GM12878 (cell line): ENCODE results near the gene DTWD2. TPM values are rescaled to one million over a fixed set of nuclear protein-coding genes. Genes with fewer than 3 reads are reported as not detected.

Experiments
- ATAC-seq: fragments of 200-7000 bp; cut with Tn5 transposase; 3 replicates; pipeline ENCODE4 v1.9.1; 2020; ENCODE audit warnings: mild to moderate bottlenecking, moderate library complexity
- BruUV-seq: library from RNA; stranded (reverse); fragments of 400-500 nt; replicated peaks from 2 replicates; lab custom pipeline; 2021; lab: Mats Ljungman, UMichigan
- CTCF ChIA-PET: fragments of 300-600 bp; sonication (Branson Sonifier 250); formaldehyde crosslinking; extraction: SDS; loops from one replicate; lab custom pipeline; 2021; ENCODE audit warnings: inconsistent platforms; lab: Yijun Ruan, JAX
- POLR2A ChIA-PET: fragments of 350-600 bp; formaldehyde crosslinking; extraction: SDS; loops from one replicate; lab custom pipeline; 2021; ENCODE audit warnings: inconsistent platforms; lab: Charles Lee
- RAD21 ChIA-PET: fragments of 300-600 bp; sonication (Branson Sonifier 250); formaldehyde crosslinking; loops from one replicate; lab custom pipeline; 2023; ENCODE audit warnings: antibody characterized with exemption; ENCODE audit not compliant: unreplicated experiment; lab: Charles Lee
- SMC1A ChIA-PET: fragments of 300-600 bp; sonication (Branson Sonifier 250); formaldehyde crosslinking; loops from one replicate; lab custom pipeline; 2023; ENCODE audit not compliant: unreplicated experiment, uncharacterized antibody; lab: Charles Lee
- DNase-seq: peaks from one replicate; pipeline ENCODE4 v3.0.0-alpha.2; 2011; ENCODE audit warnings: low read depth, low spot score
- FAIRE-seq: peaks from 3 replicates; lab custom pipeline; 2011; peaks lifted over from hg19 to GRCh38; lab: Jason Lieb, UNC
- H2AFZ ChIP-seq: 2 replicates; pipeline ENCODE4 v1.6.0; 2011; ENCODE audit warnings: low read depth, low read length, control low read depth; ENCODE audit not compliant: control insufficient read depth
- H3K27ac ChIP-seq: 2 replicates; pipeline ENCODE4 v1.5.1; 2011; ENCODE audit warnings: control low read depth; ENCODE audit not compliant: control insufficient read depth, insufficient read depth
- H3K27me3 ChIP-seq, 2 experiments: replicated peaks in 1 of 2; 2 replicates each; pipeline versions ENCODE4 v1.6.0 to v1.6.1; 2011; ENCODE audit warnings: low read length in 1 of 2; ENCODE audit not compliant: control insufficient read depth in 2 of 2, insufficient read depth in 2 of 2
- H3K36me3 ChIP-seq, 2 experiments: 2 replicates each; pipeline ENCODE4 v1.5.1; 2011; ENCODE audit warnings: low read length in 1 of 2; ENCODE audit not compliant: control insufficient read depth in 2 of 2, insufficient read depth in 2 of 2
- H3K4me1 ChIP-seq: 2 replicates; pipeline ENCODE4 v1.6.1; 2011; ENCODE audit warnings: mild to moderate bottlenecking, low read length, moderate library complexity, mixed read lengths; ENCODE audit not compliant: control insufficient read depth, insufficient read depth
- H3K4me2 ChIP-seq: 2 replicates; pipeline ENCODE4 v1.6.0; 2011; ENCODE audit warnings: control low read depth; ENCODE audit not compliant: control insufficient read depth, insufficient read depth
- H3K4me3 ChIP-seq: fragments of 200-600 bp; sonication (generic); 2 replicates; pipeline ENCODE4 v1.5.1; 2016
- H3K79me2 ChIP-seq: 2 replicates; pipeline ENCODE4 v1.6.0; 2011; ENCODE audit warnings: low read length; ENCODE audit not compliant: control insufficient read depth, insufficient read depth
- H3K9ac ChIP-seq: 2 replicates; pipeline ENCODE4 v1.8.0; 2011; ENCODE audit warnings: low read length, control low read depth, mixed read lengths; ENCODE audit not compliant: control insufficient read depth, insufficient read depth
- H3K9me3 ChIP-seq: replicated peaks from 3 replicates; pipeline ENCODE4 v1.5.1; 2011; ENCODE audit warnings: mild to moderate bottlenecking, low read length; ENCODE audit not compliant: control insufficient read depth, insufficient read depth
- H4K20me1 ChIP-seq: 2 replicates; pipeline ENCODE4 v1.6.0; 2011; ENCODE audit not compliant: control insufficient read depth, insufficient read depth
- CHD4 ChIP-seq: fragments of 200-600 bp; sonication (generic); IDR thresholded peaks from 2 replicates; pipeline ENCODE4 v1.6.1; 2016; ENCODE audit warnings: mild to moderate bottlenecking
- EP300 ChIP-seq, 2 experiments: fragments of 150-350 bp in 1 of 2; IDR thresholded peaks; 2 replicates each; pipeline ENCODE4 v1.6.1; 2011 to 2012; ENCODE audit warnings: low read depth in 2 of 2, low read length in 2 of 2, borderline replicate concordance in 1 of 2, improper control_type of control experiment in 1 of 2, inconsistent platforms in 1 of 2; ENCODE audit not compliant: control insufficient read depth in 1 of 2
- IKZF1 ChIP-seq: fragments of 450-650 bp; conservative IDR thresholded peaks from 2 replicates; pipeline ENCODE4 v1.6.1; 2017; ENCODE audit warnings: antibody characterized with exemption, mild to moderate bottlenecking
- MXI1 ChIP-seq: fragments of 150-350 bp; IDR thresholded peaks from 2 replicates; pipeline ENCODE4 v1.6.1; 2011; ENCODE audit warnings: low read depth, mild to moderate bottlenecking, inconsistent platforms, low read length, improper control_type of control experiment
- NBN ChIP-seq: fragments of 450-650 bp; IDR thresholded peaks from 2 replicates; pipeline ENCODE4 v1.6.1; 2016
- NFXL1 ChIP-seq: fragments of 450-650 bp; IDR thresholded peaks from 2 replicates; pipeline ENCODE4 v1.6.1; 2017; ENCODE audit warnings: antibody characterized with exemption, mild to moderate bottlenecking, borderline replicate concordance
- ZSCAN29 ChIP-seq: fragments of 450-650 bp; IDR thresholded peaks from 2 replicates; pipeline ENCODE4 v1.6.1; 2017; ENCODE audit warnings: mild to moderate bottlenecking, moderate library complexity
- ZZZ3 ChIP-seq: IDR thresholded peaks from 2 replicates; pipeline ENCODE4 v1.6.1; 2011; ENCODE audit warnings: low read depth; ENCODE audit not compliant: control insufficient read depth, insufficient read length
- WGBS: methylation state at CpG from one replicate; pipeline ENCODE4 v1.1.6; 2016; ENCODE audit warnings: low lambda C conversion rate; ENCODE audit not compliant: insufficient replicate concordance, insufficient coverage; ENCODE audit errors: missing lambda C conversion rate; 5-methylcytosine and 5-hydroxymethylcytosine counted together
- in situ Hi-C: fragments of 300-500 bp; cut with MboI; formaldehyde crosslinking; loops from 9 replicates; pipeline ENCODE4 v1.14.3; 2018; ENCODE audit warnings: mixed read lengths
- intact Hi-C: fragments of 100-400 bp; cut with micrococcal nuclease; formaldehyde crosslinking; loops from one replicate; pipeline ENCODE4 v1.14.2; 2022; ENCODE audit not compliant: unreplicated experiment
- polyA plus RNA-seq, 11 experiments: library from polyadenylated mRNA; depleted of rRNA in 4 of 11; unstranded in 6 of 11; stranded (reverse) in 5 of 11; fragments of >200 nt; fragmentation: Nextera tagmentation in 4 of 11; fragmentation: Illumina TruSeq in 1 of 11; extraction: Ambion mirVana in 4 of 11; extraction: Trizol in 1 of 11; gene quantifications; 1 replicate in 1 of 11; 2 replicates in 10 of 11; pipeline versions ENCODE4 v1.2.1 to v1.2.3, GENCODE V29; 2011 to 2016; ENCODE audit warnings: inconsistent platforms in 2 of 11, missing spikeins in 2 of 11, low read depth in 1 of 11
- total RNA-seq, 4 experiments: library from RNA; depleted of rRNA in 3 of 4; stranded (reverse); fragments of >200 nt in 3 of 4; fragmentation: Illumina TruSeq in 1 of 4; extraction: Trizol in 1 of 4; gene quantifications; 2 replicates each; pipeline versions ENCODE4 v1.2.1 to v1.2.3, GENCODE V29; 2013 to 2021

The DTWD2 gene
- total and polyA plus RNA-seq, 10 of the 15 experiments (the other 5 are each of a cell fraction or from before 2014, with no cell fraction given), result 0.93 to 8.4 (median 5.1) TPM

GRCh38 chr5:119037496-119038215, 49.3 kb upstream of the DTWD2 start:
- Histone ChIP-seq H3K9ac (no peak overlapping the region), H2AFZ (no peak overlapping the region), H3K4me3 (no peak overlapping the region), H3K4me1 (peaks cover 7% of the 10 kb centered on the region), H3K79me2 (no peaks in the 10 kb centered on the region; the same call in 1 of the 2 replicates), H3K9me3 (no peaks in the 10 kb centered on the region), H3K36me3 (no peaks in the 10 kb centered on the region), H3K4me2 (no peak overlapping the region), H3K27ac (no peak overlapping the region)
- intact Hi-C loops, result no loop called here
- CTCF ChIA-PET, result no interaction called here
- POLR2A ChIA-PET, result no interaction called here
- ATAC-seq (no peak), DNase-seq (no peak), FAIRE-seq (no peak)
- WGBS, result 94% methylated on average over 16 of the region's 16 CpGs
- in situ Hi-C loops, result no loop called here
- BruUV-seq, result no TSS peak
- RAD21 ChIA-PET, result no interaction called here
- TF ChIP-seq NBN, result no peak
- TF ChIP-seq CHD4, result no peak
- TF ChIP-seq IKZF1, result no peak
- no peak for TF ChIP-seq ZZZ3
- no peak for TF ChIP-seq ZSCAN29
- TF ChIP-seq EP300 (IDR thresholded peaks at IDR 0.05; ENCODE audit: borderline replicate concordance in 1 of 2, control insufficient read depth in 1 of 2, low read depth in 2 of 2, low read length in 2 of 2), result no peak
- no peak for TF ChIP-seq MXI1
- no peak for TF ChIP-seq NFXL1
- TF ChIP-seq, all 136 proteins: peak for 0
- H3K27me3 ChIP-seq, result no peaks in the 10 kb centered on the region
- SMC1A ChIA-PET, result interaction anchor here (1.2 kb wide), 1 partner anchor 11 kb away, joined by 5 read pairs; no protein-coding TSS in a partner anchor
- no peaks in the 10 kb centered on the region for H4K20me1 ChIP-seq
